ENCODE measurements around the gene SKIC2.

GRCh38 chr6:31915351-31915750, 43.6 kb upstream of the SKIC2 start:
- TF ChIP-seq CTCF (IDR thresholded peaks at IDR 0.05; ENCODE audit: low read depth, low read length), result no peak
- TF ChIP-seq EZH2phosphoT487 (IDR thresholded peaks at IDR 0.05; ENCODE audit: low read depth), result no peak

Data from OCI-LY3 (cell line).